A549 (cell line): ENCODE measurements around the gene MTF2. TPM values are rescaled to one million over a fixed set of nuclear protein-coding genes. Genes with fewer than 3 reads are reported as not detected.
"Not testable (repeated sequence)": the region's sequence is repeated elsewhere in the genome, so short reads cannot be mapped to it uniquely, and the experiment has no call there.

Experiments used
- ATAC-seq, 2 experiments: fragments of 200-7000 bp in 1 of 2; fragments of >200 bp in 1 of 2; cut with Nextera tagmentation in 1 of 2; cut with Tn5 transposase in 1 of 2; 3 replicates each; pipeline versions ENCODE4 v1.8.0 to v1.9.1; 2018 to 2020; ENCODE audit warnings: mild to moderate bottlenecking in 1 of 2, moderate library complexity in 1 of 2
- CTCF ChIA-PET: fragments of 300-600 bp; sonication (Branson Sonifier 250); formaldehyde crosslinking; extraction: SDS; loops from one replicate; lab custom pipeline; 2021; ENCODE audit warnings: antibody characterized with exemption, inconsistent platforms; lab: Yijun Ruan, JAX
- POLR2A ChIA-PET: fragments of 350-600 bp; formaldehyde crosslinking; extraction: SDS; loops from one replicate; lab custom pipeline; 2021; ENCODE audit warnings: antibody characterized with exemption, inconsistent platforms; lab: Yijun Ruan, JAX
- DNase-seq, 2 experiments: peaks; one replicate each; pipeline versions ENCODE4 v3.0.0 to v3.0.0-alpha.2; 2011 to 2016; ENCODE audit warnings: low read depth in 1 of 2, low spot score in 1 of 2
- FAIRE-seq: peaks from 2 replicates; lab custom pipeline; 2011; peaks lifted over from hg19 to GRCh38; lab: Jason Lieb, UNC
- H3K27ac ChIP-seq, 2 experiments: fragments of >200 bp; sonication (Bioruptor Twin); formaldehyde crosslinking; 3 replicates each; pipeline ENCODE4 v1.5.1; 2016 to 2017
- H3K4me1 ChIP-seq: fragments of >200 bp; sonication (Bioruptor Twin); formaldehyde crosslinking; 3 replicates; pipeline ENCODE4 v1.6.1; 2016
- H3K4me2 ChIP-seq: fragments of >200 bp; sonication (Bioruptor Twin); formaldehyde crosslinking; 3 replicates; pipeline ENCODE4 v1.6.1; 2016
- H3K4me3 ChIP-seq: fragments of >200 bp; sonication (Bioruptor Twin); formaldehyde crosslinking; 3 replicates; pipeline ENCODE4 v1.5.1; 2016
- H3K9me3 ChIP-seq: fragments of >200 bp; sonication (Bioruptor Twin); formaldehyde crosslinking; 3 replicates; pipeline ENCODE4 v1.6.1; 2016
- ATOH8 ChIP-seq: fragments of 250-450 bp; sonication (Bioruptor Pico); IDR thresholded peaks from 2 replicates; pipeline ENCODE4 v1.5.0; 2020; ENCODE audit warnings: low read depth, mild to moderate bottlenecking, moderate library complexity
- BCL3 ChIP-seq: fragments of >200 bp; sonication (Bioruptor Twin); formaldehyde crosslinking; IDR thresholded peaks from 3 replicates; pipeline ENCODE4 v1.6.1; 2016
- EHF ChIP-seq: fragments of 250-450 bp; sonication (Bioruptor Pico); IDR thresholded peaks from 2 replicates; pipeline ENCODE4 v1.5.0; 2020; ENCODE audit warnings: mild to moderate bottlenecking
- EHMT2 ChIP-seq: fragments of 200-600 bp; sonication (generic); IDR thresholded peaks from 2 replicates; pipeline ENCODE4 v1.6.1; 2016; ENCODE audit warnings: antibody characterized with exemption, low read depth, mild to moderate bottlenecking, moderate library complexity
- ELK1 ChIP-seq: fragments of 150-350 bp; IDR thresholded peaks from 2 replicates; pipeline ENCODE4 v1.6.1; 2014; ENCODE audit warnings: low read depth, mild to moderate bottlenecking, low read length
- FOXS1 ChIP-seq: fragments of 250-450 bp; sonication (Bioruptor Pico); IDR thresholded peaks from 2 replicates; pipeline ENCODE4 v1.5.0; 2020; ENCODE audit warnings: mild to moderate bottlenecking, moderate library complexity
- HES2 ChIP-seq: fragments of >200 bp; sonication (Bioruptor Twin); formaldehyde crosslinking; IDR thresholded peaks from 2 replicates; pipeline ENCODE4 v1.6.1; 2016
- HMGXB4 ChIP-seq: fragments of 250-450 bp; sonication (Bioruptor Pico); IDR thresholded peaks from 2 replicates; pipeline ENCODE4 v1.5.0; 2021; ENCODE audit warnings: mild to moderate bottlenecking, moderate library complexity, borderline replicate concordance
- HOXB13 ChIP-seq: fragments of 250-450 bp; sonication (Bioruptor Pico); IDR thresholded peaks from 2 replicates; pipeline ENCODE4 v1.5.0; 2020; ENCODE audit warnings: low read depth, mild to moderate bottlenecking, moderate library complexity
- JUNB ChIP-seq: fragments of >200 bp; sonication (Bioruptor Twin); formaldehyde crosslinking; IDR thresholded peaks from 2 replicates; pipeline ENCODE4 v1.6.1; 2016
- KDM1A ChIP-seq: fragments of 200-600 bp; sonication (generic); IDR thresholded peaks from 2 replicates; pipeline ENCODE4 v1.6.1; 2016; ENCODE audit warnings: low read depth, mild to moderate bottlenecking
- USF2 ChIP-seq: fragments of 450-650 bp; IDR thresholded peaks from 2 replicates; pipeline ENCODE4 v1.6.1; 2014; ENCODE audit warnings: antibody characterized with exemption
- WGBS: methylation state at CpG from one replicate; pipeline ENCODE4 v1.1.6; 2017; ENCODE audit errors: missing lambda C conversion rate; 5-methylcytosine and 5-hydroxymethylcytosine counted together
- polyA plus RNA-seq, 4 experiments: library from polyadenylated mRNA; depleted of rRNA in 3 of 4; stranded (reverse); fragments of >200 nt; fragmentation: RNase III in 1 of 4; extraction: RNeasy Plus Mini Kit Qiagen cat#74134 plus additional on column Dnase treatment in 1 of 4; gene quantifications; 2 replicates in 3 of 4; 3 replicates in 1 of 4; pipeline ENCODE4 v1.2.3, GENCODE V29; 2011 to 2017

The MTF2 gene
- polyA plus RNA-seq, 2 of the 4 experiments (the other 2 are of a cell fraction), result 14.3 to 31.2 TPM

GRCh38 chr1:93167006-93167405, 87.9 kb downstream of the MTF2 start (continued):
- no peak for TF ChIP-seq BCL3
- no peak for TF ChIP-seq EHF

GRCh38 chr1:93170141-93170678, 91.1 kb downstream of the MTF2 start:
- H3K4me1 ChIP-seq, result peaks cover 22% of the 10 kb centered on the region
- WGBS, result 100% methylated on average over 5 of the region's 36 CpGs
- H3K4me3 ChIP-seq, H3K9me3 ChIP-seq, POLR2A ChIA-PET, H3K27ac ChIP-seq, ATAC-seq, FAIRE-seq, H3K4me2 ChIP-seq, DNase-seq: not testable (repeated sequence)
- CTCF ChIA-PET, result interaction anchor here (1.0 to 1.5 kb wide), 2 partner anchors 90 to 674 kb away, joined by 3 read pairs; no protein-coding TSS in a partner anchor

- CTCF ChIA-PET, result interaction anchor here (0.6 kb wide), 1 partner anchor 108 kb away, joined by 4 read pairs; no protein-coding TSS in a partner anchor
These were observed 92.5 kb downstream of the MTF2 start for GRCh38 chr1:93171549-93172034.

More at GRCh38 chr1:93171549-93172034, 92.5 kb downstream of the MTF2 start:
- POLR2A ChIA-PET, result no interaction called here
- no peak for ATAC-seq
- peak overlapping the region; percentile 7; the same call in 1 of the 3 replicates for H3K4me2 ChIP-seq
- WGBS, result 47% methylated on average over 1 of the region's 1 CpG
- H3K27ac ChIP-seq, result no peak overlapping the region
- no peak for FAIRE-seq
- TF ChIP-seq ATOH8 (no peak), ELK1 (no peak), HES2 (no peak), USF2 (no peak), HMGXB4 (no peak), HOXB13 (no peak), JUNB (no peak), KDM1A (no peak), FOXS1 (CRISPR knock-in tag) (no peak), EHMT2 (no peak)
- H3K4me3 ChIP-seq, result no peak overlapping the region
- H3K9me3 ChIP-seq, result no peaks in the 10 kb centered on the region
- H3K4me1 ChIP-seq, result peaks cover 22% of the 10 kb centered on the region
- DNase-seq, result no peak
